SK-N-SH treated with all-trans-retinoic acid at 6 μM for 48 hours (cell line): Measurements from ENCODE around the gene PLXDC2.

ENCODE experiments used
- ATAC-seq: fragments of 200-7000 bp; cut with Tn5 transposase; 3 replicates; pipeline ENCODE4 v1.9.1; 2020; ENCODE audit warnings: mild to moderate bottlenecking, moderate library complexity
- ARNTL ChIP-seq: fragments of 450-650 bp; formaldehyde crosslinking; IDR thresholded peaks from 2 replicates; pipeline ENCODE4 v1.5.0; 2020; ENCODE audit warnings: low read depth, mild to moderate bottlenecking, moderate library complexity, borderline replicate concordance
- BACH2 ChIP-seq: fragments of 250-450 bp; sonication (Bioruptor Pico); IDR thresholded peaks from 2 replicates; pipeline ENCODE4 v1.9.0; 2021; ENCODE audit warnings: mild to moderate bottlenecking, borderline replicate concordance
- CREB5 ChIP-seq: fragments of 250-450 bp; sonication (Bioruptor Pico); IDR thresholded peaks from 2 replicates; pipeline ENCODE4 v1.5.1; 2020; ENCODE audit warnings: low read depth, mild to moderate bottlenecking, moderate library complexity
- CSDC2 ChIP-seq: fragments of 250-450 bp; sonication (Bioruptor Pico); IDR thresholded peaks from 2 replicates; pipeline ENCODE4 v1.5.0; 2020; ENCODE audit warnings: mild to moderate bottlenecking, moderate library complexity
- GLIS3 ChIP-seq: fragments of 250-450 bp; sonication (Bioruptor Pico); IDR thresholded peaks from 2 replicates; pipeline ENCODE4 v1.5.0; 2020; ENCODE audit warnings: mild to moderate bottlenecking, moderate library complexity
- ISL1 ChIP-seq: fragments of 250-450 bp; sonication (Bioruptor Pico); IDR thresholded peaks from 2 replicates; pipeline ENCODE4 v2.1.2; 2022; ENCODE audit warnings: mild to moderate bottlenecking, moderate library complexity
- OSR1 ChIP-seq: fragments of 250-450 bp; sonication (Bioruptor Pico); IDR thresholded peaks from 2 replicates; pipeline ENCODE4 v1.8.0; 2022; ENCODE audit warnings: moderate library complexity, mild to moderate bottlenecking, inconsistent platforms
- PATZ1 ChIP-seq: fragments of 250-450 bp; sonication (Bioruptor Pico); IDR thresholded peaks from 2 replicates; pipeline ENCODE4 v1.8.0; 2020; ENCODE audit warnings: mild to moderate bottlenecking, moderate library complexity, borderline replicate concordance
- RARB ChIP-seq: fragments of 250-450 bp; sonication (Bioruptor Pico); IDR thresholded peaks from 2 replicates; pipeline ENCODE4 v1.8.0; 2021; ENCODE audit warnings: mild to moderate bottlenecking, moderate library complexity
- SNAI2 ChIP-seq: fragments of 250-450 bp; sonication (Bioruptor Pico); IDR thresholded peaks from 2 replicates; pipeline ENCODE4 v1.5.0; 2020; ENCODE audit warnings: mild to moderate bottlenecking, moderate library complexity
- TCF4 ChIP-seq: fragments of 250-450 bp; sonication (Bioruptor Pico); IDR thresholded peaks from 2 replicates; pipeline ENCODE4 v1.8.0; 2021; ENCODE audit warnings: mild to moderate bottlenecking, moderate library complexity, borderline replicate concordance
- TOX ChIP-seq: fragments of 250-450 bp; sonication (Bioruptor Pico); IDR thresholded peaks from 2 replicates; pipeline ENCODE4 v1.8.0; 2021; ENCODE audit warnings: mild to moderate bottlenecking, moderate library complexity, borderline replicate concordance
- ZC3H10 ChIP-seq: fragments of 250-450 bp; sonication (Bioruptor Pico); IDR thresholded peaks from 2 replicates; pipeline ENCODE4 v1.5.1; 2021; ENCODE audit warnings: mild to moderate bottlenecking, moderate library complexity
- ZFP3 ChIP-seq: fragments of 250-450 bp; sonication (Bioruptor Pico); IDR thresholded peaks from 2 replicates; pipeline ENCODE4 v1.5.0; 2020; ENCODE audit warnings: mild to moderate bottlenecking, moderate library complexity
- ZFP30 ChIP-seq: fragments of 450-650 bp; formaldehyde crosslinking; IDR thresholded peaks from 2 replicates; pipeline ENCODE4 v1.5.0; 2022; ENCODE audit warnings: mild to moderate bottlenecking, moderate library complexity
- ZNF565 ChIP-seq: fragments of 450-650 bp; formaldehyde crosslinking; conservative IDR thresholded peaks from 2 replicates; pipeline ENCODE4 v1.5.0; 2020; ENCODE audit warnings: low read depth, mild to moderate bottlenecking, moderate library complexity
- ZNF70 ChIP-seq: fragments of 450-650 bp; formaldehyde crosslinking; IDR thresholded peaks from 2 replicates; pipeline ENCODE4 v1.5.0; 2020; ENCODE audit warnings: mild to moderate bottlenecking, moderate library complexity
- ZNF8 ChIP-seq: fragments of 450-650 bp; formaldehyde crosslinking; IDR thresholded peaks from 2 replicates; pipeline ENCODE4 v1.5.0; 2020; ENCODE audit warnings: mild to moderate bottlenecking, moderate library complexity
- TF ChIP-seq, protein P1 (sequence below): fragments of 250-450 bp; sonication (Bioruptor Pico); IDR thresholded peaks from 2 replicates; pipeline ENCODE4 v1.5.1; 2021; ENCODE audit warnings: mild to moderate bottlenecking, moderate library complexity
- TF ChIP-seq, protein P2 (sequence below): fragments of 250-450 bp; sonication (Bioruptor Pico); IDR thresholded peaks from 2 replicates; pipeline ENCODE4 v1.8.0; 2021; ENCODE audit warnings: low read depth, mild to moderate bottlenecking, moderate library complexity, borderline replicate concordance
- TF ChIP-seq, protein P3 (sequence below): fragments of 250-450 bp; sonication (Bioruptor Pico); IDR thresholded peaks from 2 replicates; pipeline ENCODE4 v1.5.0; 2020; ENCODE audit warnings: mild to moderate bottlenecking, moderate library complexity

Gene PLXDC2

GRCh38 chr10:20288060-20288459 is 471.8 kb downstream of the PLXDC2 start (continued):
- TF ChIP-seq, protein P1, sequence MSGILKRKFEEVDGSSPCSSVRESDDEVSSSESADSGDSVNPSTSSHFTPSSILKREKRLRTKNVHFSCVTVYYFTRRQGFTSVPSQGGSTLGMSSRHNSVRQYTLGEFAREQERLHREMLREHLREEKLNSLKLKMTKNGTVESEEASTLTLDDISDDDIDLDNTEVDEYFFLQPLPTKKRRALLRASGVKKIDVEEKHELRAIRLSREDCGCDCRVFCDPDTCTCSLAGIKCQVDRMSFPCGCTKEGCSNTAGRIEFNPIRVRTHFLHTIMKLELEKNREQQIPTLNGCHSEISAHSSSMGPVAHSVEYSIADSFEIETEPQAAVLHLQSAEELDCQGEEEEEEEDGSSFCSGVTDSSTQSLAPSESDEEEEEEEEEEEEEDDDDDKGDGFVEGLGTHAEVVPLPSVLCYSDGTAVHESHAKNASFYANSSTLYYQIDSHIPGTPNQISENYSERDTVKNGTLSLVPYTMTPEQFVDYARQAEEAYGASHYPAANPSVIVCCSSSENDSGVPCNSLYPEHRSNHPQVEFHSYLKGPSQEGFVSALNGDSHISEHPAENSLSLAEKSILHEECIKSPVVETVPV (CRISPR knock-in tag), result no peak
- TF ChIP-seq BACH2 (CRISPR knock-in tag) (no peak), SNAI2 (no peak), ZFP30 (CRISPR knock-in tag) (no peak), TOX (CRISPR knock-in tag) (no peak)

GRCh38 chr10:20289070-20289828 is 473.0 kb downstream of the PLXDC2 start:
- TF ChIP-seq RARB (CRISPR knock-in tag) (no peak), ARNTL (no peak), ISL1 (no peak), ZNF70 (no peak), ZC3H10 (CRISPR knock-in tag) (no peak), SNAI2 (no peak), ZFP30 (CRISPR knock-in tag) (no peak), CREB5 (CRISPR knock-in tag) (no peak), BACH2 (CRISPR knock-in tag) (no peak), ZFP3 (CRISPR knock-in tag) (no peak), PATZ1 (CRISPR knock-in tag) (no peak), ZNF565 (CRISPR knock-in tag) (no peak), TCF4 (no peak), GLIS3 (CRISPR knock-in tag) (no peak), CSDC2 (CRISPR knock-in tag) (no peak), OSR1 (CRISPR knock-in tag) (no peak), ZNF8 (CRISPR knock-in tag) (no peak)
- TF ChIP-seq, protein P1 (CRISPR knock-in tag), result no peak
- TF ChIP-seq, protein P2, sequence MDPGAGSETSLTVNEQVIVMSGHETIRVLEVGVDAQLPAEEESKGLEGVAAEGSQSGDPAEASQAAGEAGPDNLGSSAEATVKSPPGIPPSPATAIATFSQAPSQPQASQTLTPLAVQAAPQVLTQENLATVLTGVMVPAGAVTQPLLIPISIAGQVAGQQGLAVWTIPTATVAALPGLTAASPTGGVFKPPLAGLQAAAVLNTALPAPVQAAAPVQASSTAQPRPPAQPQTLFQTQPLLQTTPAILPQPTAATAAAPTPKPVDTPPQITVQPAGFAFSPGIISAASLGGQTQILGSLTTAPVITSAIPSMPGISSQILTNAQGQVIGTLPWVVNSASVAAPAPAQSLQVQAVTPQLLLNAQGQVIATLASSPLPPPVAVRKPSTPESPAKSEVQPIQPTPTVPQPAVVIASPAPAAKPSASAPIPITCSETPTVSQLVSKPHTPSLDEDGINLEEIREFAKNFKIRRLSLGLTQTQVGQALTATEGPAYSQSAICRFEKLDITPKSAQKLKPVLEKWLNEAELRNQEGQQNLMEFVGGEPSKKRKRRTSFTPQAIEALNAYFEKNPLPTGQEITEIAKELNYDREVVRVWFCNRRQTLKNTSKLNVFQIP (CRISPR knock-in tag), result no peak
- TF ChIP-seq, protein P3, sequence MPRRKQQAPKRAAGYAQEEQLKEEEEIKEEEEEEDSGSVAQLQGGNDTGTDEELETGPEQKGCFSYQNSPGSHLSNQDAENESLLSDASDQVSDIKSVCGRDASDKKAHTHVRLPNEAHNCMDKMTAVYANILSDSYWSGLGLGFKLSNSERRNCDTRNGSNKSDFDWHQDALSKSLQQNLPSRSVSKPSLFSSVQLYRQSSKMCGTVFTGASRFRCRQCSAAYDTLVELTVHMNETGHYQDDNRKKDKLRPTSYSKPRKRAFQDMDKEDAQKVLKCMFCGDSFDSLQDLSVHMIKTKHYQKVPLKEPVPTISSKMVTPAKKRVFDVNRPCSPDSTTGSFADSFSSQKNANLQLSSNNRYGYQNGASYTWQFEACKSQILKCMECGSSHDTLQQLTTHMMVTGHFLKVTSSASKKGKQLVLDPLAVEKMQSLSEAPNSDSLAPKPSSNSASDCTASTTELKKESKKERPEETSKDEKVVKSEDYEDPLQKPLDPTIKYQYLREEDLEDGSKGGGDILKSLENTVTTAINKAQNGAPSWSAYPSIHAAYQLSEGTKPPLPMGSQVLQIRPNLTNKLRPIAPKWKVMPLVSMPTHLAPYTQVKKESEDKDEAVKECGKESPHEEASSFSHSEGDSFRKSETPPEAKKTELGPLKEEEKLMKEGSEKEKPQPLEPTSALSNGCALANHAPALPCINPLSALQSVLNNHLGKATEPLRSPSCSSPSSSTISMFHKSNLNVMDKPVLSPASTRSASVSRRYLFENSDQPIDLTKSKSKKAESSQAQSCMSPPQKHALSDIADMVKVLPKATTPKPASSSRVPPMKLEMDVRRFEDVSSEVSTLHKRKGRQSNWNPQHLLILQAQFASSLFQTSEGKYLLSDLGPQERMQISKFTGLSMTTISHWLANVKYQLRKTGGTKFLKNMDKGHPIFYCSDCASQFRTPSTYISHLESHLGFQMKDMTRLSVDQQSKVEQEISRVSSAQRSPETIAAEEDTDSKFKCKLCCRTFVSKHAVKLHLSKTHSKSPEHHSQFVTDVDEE, result no peak
- no peak for ATAC-seq
